Measurements from ENCODE around the gene KMT2E.
"Not testable (repeated sequence)": the region's sequence is repeated elsewhere in the genome, so short reads cannot be mapped to it uniquely, and the experiment has no call there.

The KMT2E gene

GRCh38 chr7:105027176-105027853, 13.3 kb downstream of the KMT2E start:
- no peak for DNase-seq

- no peak for DNase-seq
Observed at GRCh38 chr7:105028004-105028403, 14.0 kb downstream of the KMT2E start.

DNA sequence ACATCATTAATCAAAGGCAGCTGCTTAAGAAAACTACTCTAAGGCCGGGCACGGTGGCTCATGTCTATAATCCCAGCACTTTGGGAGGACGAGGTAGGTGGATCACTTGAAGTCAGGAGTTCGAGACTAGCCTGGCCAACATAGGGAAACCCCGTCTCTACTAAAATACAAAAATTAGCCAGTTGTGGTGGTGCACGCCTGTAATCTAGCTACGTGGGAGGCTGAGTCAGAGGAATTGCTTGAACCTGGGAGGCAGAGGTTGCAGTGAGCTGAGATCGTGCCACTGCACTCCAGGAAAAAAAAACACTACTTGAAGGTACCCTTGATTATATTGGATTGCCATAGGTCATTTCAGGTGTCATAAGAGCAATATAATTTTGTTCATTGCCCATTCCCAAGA, 14.9 kb downstream of the KMT2E start:
- DNase-seq = not testable (repeated sequence)

- no peak for DNase-seq
Observed at GRCh38 chr7:105030447-105030846, 16.4 kb downstream of the KMT2E start.

GRCh38 chr7:105032553-105033214, 18.7 kb downstream of the KMT2E start:
- no peak for DNase-seq

DNA sequence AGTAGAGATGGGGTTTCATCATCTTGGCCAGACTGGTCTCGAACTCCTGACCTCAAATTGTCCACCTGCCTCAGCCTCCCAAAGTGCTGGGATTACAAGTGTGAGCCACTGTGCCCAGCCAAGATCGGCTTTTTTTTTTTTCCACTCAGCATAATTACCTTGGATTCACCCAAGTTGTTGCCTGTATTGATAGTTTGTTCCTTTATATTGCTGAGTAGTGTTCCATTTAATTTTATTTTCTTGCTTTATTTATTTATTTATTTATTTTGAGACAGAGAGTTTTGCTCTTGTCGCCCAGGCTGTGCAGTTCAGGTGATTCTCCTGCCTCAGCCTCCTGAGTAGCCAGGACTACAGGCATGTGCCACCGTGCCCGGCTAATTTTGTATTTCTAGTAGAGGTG, 21.3 kb downstream of the KMT2E start:
- no peak for DNase-seq

DNA sequence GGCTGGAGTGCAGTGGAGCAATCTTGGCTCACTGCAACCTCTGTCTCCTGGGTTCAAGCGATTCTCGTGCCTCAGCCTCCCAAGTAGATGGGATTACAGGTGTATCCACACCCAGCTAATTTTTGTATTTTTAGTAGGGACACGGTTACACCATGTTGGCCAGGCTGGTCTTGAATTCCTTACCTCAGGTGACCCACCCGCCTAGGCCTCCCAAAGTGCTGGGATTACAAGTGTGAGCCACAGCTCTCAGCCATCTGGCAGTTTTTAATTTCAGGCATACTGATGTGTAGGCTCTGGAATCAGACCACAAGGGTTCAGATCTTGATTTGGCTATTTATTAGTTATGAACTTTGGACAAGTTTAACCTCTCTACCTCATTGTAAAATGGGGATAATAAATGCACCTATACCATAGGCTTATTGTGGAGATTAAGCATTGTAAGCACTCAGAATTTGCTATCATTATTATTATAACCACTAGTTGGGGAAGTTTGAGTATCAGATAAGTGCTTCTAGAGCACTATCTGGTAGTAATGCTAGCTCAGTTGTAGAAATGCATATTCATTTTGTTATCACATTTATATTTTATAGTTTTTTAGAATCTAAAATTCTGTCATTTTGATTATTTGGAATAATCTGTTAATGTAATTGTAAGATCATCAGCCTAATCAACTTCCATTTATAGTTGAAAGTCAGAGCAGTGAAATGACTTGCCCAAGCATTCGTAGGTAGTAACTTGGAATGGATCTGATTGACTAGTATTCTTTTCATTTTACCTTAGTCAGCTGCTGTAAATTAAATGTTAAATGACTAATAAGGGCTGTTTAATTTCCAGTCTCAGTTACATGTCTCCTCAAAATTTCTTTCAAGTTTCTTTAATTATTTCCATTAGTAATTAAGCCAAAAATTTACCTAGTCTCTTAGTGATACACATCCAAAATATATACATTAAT, 22.5 kb downstream of the KMT2E start:
- DNase-seq = no peak

GRCh38 chr7:105037319-105037718, 23.3 kb downstream of the KMT2E start:
- no peak for DNase-seq

DNA sequence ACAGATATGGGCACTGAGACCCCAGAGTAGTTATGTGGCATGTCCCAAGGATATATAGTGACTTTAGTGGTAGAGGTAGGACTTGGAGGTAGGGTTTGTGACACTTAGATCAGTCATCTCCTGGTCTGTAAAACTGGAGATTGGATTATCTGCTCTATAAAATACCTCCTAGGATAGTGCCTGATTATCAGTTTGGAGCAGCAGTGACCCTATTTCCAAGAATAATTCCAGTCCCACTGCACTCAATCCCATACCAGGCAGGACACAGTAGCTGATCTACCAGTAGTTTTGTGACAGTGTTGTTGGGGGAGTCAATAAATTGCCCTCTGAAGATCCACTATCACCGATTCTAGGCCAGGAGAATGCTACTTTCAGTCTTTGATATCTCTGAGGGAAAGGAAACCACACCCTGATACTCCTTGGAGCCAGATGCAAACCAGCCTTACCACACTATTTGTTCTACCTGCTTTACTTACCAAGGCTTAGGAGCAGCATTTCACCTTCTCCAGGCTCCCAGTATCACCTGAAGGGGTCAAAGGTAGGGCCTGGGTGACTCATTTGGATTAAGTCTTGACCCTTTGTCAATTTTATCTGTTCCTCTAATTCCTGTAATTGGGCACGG, 30.6 kb downstream of the KMT2E start:
- DNase-seq = no peak

DNA sequence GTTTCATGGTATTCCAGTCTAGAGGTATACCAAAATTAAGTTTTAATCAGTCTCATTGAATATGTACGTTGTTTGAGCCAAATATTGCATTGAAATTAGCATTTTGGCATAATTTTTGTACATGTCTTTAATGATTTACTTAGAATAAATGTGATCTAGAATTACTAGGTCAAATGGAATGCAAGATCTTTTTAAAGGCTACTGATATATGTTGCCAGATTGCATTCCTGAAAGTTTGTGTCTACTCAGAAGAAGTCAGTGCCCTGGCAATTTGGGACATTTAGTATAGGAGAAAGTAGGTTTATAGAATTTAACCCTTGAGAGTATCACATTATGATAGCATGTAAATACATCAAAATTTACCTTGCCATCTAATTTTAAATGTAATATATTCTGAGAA, 32.4 kb downstream of the KMT2E start:
- DNase-seq = no peak

GRCh38 chr7:105047932-105048331, 33.9 kb downstream of the KMT2E start:
- DNase-seq = no peak

- DNase-seq = no peak
Observed at GRCh38 chr7:105050493-105050892, 36.5 kb downstream of the KMT2E start.

DNA sequence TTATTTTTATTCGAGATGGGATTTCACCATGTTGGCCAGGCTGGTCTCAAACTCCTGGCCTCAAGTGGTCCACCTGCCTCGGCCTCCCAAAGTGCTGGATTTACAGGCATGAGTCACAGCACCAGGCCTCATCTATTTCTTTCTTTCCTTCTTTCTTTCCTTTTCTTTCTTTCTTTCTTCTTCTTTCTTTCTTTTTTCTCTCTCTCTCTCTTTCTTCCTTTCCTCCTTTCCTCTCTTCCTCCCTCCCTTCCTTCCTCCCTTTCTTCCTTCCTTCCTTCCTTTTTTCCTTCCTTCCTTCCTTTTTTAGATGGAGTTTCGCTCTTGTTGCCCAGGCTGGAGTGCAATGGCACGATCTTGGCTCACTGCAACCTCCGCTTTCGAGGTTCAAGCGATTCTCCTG, 36.9 kb downstream of the KMT2E start:
- not testable (repeated sequence) for DNase-seq

- no peak for DNase-seq
Observed at GRCh38 chr7:105055084-105055483, 41.1 kb downstream of the KMT2E start.

DNA sequence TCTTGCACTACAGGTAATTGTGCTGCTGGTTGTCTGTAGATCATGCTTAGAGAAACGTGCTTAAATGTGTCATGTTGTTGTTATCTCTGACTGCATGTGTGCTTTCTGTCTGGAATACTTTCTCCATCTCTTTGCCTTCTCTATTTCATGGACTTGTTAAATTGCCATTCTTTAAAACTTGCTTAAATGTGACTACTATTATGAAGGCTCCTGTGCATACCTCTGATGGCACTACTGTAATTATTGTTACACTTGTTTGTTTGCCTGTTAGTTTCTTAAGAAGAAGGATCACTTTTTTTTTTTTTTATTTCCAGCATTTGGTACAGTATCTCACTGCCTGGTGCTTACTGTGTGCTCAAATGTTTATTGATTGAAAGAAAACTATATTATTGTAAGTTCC, 41.6 kb downstream of the KMT2E start:
- no peak for DNase-seq

DNA sequence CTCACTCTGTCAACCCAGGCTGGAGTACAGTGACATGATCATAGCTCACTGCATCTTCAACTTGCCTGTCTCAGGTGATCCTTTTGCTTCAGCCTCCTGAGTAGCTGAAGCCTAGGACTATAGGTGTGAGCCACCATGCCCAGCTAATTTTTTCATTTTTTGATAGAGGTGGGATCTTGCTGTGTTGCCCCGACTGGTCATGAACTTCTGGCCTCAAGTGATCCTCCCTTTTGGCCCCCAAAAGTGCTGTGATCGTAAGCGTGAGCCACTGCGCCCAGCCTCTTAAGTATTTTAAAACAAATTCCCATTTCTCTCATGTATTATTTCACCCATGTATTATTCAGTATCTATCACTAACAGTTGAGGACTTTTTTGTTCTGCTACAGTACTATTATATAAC, 43.5 kb downstream of the KMT2E start:
- no peak for DNase-seq

DNA sequence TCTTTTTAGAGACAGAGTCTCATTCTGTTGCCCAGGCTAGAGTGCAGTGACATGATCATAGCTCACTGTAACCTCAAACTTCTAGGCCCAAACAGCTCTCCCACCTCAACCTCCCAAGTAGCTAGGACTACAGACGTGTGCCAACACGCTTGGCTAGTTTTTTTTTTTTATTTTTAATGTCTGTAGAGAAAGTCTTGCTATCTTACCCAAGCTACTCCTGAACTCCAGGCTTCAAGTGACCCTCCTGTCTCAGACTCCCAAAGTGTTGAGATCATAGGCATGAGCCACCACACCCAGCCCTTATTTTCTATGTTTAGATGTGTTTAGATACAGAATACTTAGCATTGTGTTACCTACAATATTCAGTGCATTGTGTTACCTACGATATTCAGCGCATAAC, 46.4 kb downstream of the KMT2E start:
- no peak for DNase-seq

- no peak for DNase-seq
Observed at GRCh38 chr7:105060923-105061322, 46.9 kb downstream of the KMT2E start.

DNA sequence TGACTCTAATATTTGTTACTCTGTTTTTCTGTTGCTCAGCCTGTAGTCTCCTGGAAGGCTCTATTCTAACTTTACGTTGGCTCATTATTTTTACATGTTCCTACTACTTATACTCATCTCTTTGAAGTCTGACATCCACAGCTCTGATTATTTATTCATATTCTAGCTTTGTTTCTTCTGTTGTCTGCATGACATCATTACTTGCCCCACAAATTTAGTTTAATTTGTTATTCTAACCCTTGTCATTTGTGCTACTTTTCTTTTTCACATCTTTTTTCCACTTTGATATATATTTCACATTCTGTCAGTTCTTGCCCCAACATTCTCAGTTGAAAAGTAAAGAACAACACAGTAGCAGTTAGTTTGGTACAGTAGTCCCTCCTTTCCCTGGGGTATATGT, 51.1 kb downstream of the KMT2E start:
- no peak for DNase-seq

DNA sequence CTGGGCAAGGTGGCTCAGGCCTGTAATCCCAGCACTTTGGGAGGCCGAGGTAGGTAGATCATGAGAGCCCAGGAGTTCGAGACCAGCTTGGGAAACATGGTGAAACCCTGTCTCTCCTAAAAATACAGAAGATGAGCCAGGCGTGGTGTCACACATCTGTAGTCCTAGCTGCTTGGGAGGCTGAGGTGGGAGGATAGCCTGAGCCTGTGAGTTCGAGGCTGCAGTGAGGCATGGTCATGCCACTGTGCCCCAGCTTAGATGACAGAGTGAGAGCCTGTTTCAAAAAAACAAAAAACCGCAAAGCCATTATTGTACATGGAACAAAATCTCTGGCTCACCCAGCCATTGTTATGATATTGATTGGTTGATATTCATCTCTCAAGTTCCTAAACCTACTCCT, 53.7 kb downstream of the KMT2E start:
- no peak for DNase-seq

- no peak for DNase-seq
Observed at GRCh38 chr7:105068886-105069285, 54.9 kb downstream of the KMT2E start.

- DNase-seq = no peak
Observed at GRCh38 chr7:105073143-105073542, 59.1 kb downstream of the KMT2E start.

- no peak for DNase-seq
Observed at GRCh38 chr7:105079348-105079747, 65.3 kb downstream of the KMT2E start.
